ENCODE results near the gene FAXDC2.

The FAXDC2 gene

DNA sequence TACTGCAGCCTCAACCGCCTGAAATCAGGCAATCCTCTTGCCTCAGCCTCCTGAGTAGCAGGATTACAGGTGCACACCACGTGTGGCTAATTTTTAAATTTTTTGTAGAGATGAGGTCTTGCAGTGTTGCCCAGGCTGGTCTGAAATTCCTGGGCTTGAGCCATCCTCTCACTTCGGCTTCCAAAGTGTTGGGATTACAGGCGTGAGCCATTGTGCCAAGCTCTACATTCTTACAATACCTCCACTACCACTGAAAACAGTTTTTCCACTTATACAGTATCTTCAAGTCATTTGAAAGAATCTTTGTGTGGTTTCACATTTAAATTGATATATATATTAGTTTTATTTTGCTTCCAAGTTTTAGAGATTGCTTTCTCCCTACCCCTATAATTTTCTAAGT is 52.6 kb downstream of the FAXDC2 start:
- DNase-seq (ENCODE audit: low read depth in 2 of 2), result no peak

DNA sequence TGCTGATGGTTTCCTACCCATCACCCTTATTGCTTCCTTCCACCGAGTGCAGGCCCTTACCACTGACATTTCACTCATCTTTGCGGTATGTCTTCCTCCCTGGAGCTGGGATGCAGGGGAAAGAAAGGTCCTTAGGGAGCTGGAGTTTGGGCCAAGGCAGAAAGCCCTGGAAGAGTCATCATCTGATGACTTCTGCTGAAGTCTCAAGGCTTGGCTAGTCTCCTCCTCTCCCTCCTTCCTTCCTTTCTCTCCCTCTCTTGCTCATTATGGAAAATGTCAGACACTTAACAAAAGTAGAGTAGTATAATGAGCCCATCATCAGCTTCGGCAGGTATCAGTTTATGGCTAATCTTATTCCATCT is 55.2 kb downstream of the FAXDC2 start:
- no peak for DNase-seq (ENCODE audit: low read depth in 2 of 2)

DNA sequence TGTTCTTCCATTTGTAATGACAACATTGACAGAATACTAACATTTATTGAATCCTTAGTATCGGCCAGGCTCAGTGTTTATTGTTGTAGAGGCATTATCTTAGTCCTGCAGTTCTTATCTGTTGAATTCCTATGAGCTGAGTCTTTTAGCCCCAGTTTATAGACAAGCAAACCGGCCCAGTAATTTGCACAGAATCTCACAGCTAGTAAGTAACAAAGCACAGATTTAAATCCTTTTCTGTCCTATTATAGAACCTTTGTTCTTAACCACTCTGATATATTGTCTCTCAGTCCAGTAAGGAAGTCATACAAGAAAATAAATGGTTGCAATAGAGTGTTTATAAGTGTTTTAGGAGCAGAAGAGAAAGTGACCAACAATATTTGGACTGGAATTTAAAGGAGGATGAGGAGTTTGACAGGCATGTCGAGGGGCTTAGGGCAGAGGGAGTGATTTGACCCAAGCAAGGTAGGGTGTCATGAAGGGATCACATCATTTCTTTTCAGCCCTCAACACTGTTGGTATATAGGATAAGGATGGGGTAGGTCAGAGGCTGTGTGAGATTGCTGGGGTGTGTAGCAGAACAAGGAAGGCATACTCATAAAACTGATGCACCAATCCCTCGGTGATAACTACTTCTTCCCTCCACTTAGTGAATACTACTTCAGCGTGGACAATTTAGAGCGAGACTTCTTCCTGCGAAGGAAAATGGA is 55.7 kb downstream of the FAXDC2 start:
- DNase-seq (ENCODE audit: low read depth in 2 of 2), result no peak

DNA sequence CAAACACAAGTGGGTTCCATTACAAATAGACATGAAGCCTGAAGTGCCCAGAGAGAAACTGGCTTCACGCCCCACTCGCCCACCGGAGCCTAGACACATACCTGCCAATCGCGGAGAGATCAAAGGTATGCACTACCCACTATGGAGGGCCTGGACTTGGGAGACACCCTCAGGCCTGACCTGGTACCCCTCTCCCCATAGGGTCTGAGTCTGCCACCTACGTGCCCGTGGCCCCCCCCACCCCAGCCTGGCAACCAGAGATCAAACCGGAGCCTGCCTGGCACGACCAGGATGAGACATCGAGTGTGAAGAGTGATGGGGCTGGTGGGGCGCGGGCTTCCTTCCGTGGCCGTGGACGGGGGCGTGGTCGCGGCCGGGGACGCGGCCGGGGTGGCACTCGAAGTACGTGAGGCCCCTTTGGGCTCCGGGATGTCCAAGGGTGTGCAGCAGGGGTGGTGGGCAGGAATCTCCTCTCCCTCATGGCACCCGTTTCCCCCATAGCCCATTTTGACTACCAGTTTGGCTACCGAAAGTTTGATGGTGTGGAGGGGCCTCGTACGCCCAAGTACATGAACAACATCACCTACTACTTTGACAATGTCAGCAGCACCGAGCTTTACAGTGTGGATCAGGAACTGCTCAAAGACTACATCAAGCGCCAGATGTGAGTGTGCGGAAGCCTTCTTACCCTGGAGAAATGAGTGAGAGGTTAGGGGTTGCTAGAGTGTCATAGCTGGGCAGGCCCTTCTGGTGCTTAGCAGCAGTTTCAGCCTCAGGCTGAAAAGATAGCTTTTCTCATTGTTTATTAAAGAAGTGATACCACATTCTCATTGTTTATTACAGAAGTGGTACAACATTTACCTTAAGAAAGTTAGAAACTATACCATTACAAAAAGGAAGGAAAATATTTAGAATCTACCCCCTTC is 56.5 kb downstream of the FAXDC2 start:
- no peak for DNase-seq (ENCODE audit: low read depth in 2 of 2)

DNA sequence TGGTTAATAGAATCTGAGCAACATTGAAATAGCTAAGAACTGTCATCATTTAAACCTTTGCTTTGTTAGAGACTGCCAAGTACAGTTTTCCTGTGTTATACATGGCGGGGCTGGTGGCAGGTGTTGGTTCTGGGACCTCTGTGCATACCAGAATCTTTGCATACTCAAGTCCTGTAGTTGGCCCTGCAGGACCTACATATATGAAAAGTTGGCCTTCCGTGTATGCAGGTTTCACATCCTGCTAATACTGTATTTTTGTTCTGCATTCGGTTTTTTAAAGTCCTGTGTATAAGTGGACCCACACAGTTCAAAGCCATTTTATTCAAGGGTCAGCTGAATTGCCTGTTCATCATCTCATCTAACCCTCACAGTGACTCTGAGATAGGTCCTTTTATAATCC is 58.9 kb downstream of the FAXDC2 start:
- DNase-seq (ENCODE audit: low read depth in 2 of 2), result no peak

DNA sequence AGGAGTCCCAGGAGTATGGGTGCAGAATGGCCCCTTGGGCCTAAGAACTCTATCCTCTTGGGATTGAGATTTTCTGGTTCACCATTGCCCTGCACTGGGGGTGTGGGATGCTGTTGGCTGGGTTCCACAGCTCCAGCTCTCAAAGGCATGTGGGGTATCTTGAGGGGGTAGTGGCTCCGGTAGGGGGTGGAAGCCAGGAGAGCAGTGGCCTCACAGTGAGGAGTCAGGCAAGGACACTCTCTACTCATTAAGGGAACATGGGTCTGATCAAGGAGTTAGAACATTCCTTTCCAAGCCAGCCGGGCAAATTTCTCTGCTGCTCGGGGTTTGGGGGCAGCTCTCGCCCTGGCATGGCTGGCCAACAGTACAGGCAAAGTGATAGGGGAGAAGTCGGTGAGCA is 62.2 kb downstream of the FAXDC2 start:
- DNase-seq (ENCODE audit: low read depth in 2 of 2), result no peak

DNA sequence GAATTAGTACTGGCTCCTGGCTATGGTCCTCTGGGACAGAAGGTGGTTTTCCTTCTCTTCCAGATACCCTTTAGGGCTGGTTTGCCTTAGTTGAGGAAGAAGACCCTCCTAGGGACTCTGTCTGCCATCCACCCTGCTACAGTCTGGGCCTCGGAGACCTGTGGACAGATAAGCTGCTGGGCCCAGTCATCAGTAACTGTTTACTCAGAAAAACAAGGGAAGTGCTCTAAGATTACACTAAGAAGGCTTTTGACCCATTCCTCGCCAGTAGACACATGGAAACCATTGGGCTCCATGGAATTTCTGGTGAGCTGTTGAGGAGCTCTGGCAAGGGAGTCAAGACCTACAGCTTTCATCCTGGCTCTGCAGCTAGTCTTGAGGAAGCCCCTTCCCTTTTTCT is 64.0 kb downstream of the FAXDC2 start:
- DNase-seq (ENCODE audit: low read depth in 2 of 2), result no peak

DNA sequence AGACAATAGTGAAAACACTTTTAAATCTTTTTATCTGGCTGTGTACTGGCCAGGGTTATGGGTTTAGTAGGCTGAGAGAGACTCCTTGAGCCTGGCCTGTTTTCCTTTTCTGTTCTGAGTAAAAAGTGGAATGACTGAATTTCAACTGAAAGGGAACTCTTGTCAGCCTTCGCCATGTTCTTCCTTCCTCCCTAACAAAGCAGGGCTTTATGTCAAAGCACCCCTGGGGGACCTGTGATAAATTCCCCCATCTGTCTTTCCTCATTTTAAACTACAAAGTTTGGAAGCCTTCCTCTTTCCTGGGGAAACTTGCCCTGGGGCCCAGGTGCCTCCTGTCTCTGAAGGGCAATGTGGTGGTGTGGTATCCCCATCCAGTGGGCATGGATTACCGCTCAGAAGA is 65.5 kb downstream of the FAXDC2 start:
- DNase-seq (ENCODE audit: low read depth in 2 of 2), result no peak

DNA sequence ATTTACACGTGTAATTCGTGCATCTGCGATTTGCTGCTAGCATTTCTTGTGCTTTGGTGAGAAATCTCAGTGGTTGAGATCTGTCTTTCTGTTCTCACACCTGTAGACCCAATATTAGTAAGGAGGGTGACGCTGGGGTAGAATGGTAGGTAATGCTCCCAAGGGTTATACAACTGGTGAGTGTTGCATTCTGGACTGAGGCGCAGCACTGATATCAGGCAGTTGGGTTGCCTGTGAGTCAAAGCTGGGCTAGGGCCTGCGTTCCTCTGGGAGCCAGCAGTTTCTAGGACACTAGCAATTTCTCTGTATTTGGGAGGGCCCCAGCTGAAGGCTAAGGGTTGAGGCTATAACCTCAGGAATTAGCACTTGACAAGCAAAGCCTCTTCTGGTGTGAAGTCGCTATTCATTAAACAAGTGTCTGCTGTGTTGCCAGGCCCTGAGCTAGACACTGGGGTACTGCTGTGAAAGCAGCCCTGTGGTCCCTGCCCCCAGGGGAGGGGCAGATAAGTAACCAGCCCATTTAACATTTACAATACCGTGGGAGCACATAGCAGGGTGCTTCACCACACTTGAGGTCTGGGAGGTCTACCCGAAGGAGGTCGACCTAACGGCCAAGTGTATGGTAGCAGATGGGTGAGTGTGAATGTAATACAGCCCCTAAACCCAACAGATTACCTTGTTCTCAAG is 66.5 kb downstream of the FAXDC2 start:
- no peak for DNase-seq (ENCODE audit: low read depth in 2 of 2)

DNA sequence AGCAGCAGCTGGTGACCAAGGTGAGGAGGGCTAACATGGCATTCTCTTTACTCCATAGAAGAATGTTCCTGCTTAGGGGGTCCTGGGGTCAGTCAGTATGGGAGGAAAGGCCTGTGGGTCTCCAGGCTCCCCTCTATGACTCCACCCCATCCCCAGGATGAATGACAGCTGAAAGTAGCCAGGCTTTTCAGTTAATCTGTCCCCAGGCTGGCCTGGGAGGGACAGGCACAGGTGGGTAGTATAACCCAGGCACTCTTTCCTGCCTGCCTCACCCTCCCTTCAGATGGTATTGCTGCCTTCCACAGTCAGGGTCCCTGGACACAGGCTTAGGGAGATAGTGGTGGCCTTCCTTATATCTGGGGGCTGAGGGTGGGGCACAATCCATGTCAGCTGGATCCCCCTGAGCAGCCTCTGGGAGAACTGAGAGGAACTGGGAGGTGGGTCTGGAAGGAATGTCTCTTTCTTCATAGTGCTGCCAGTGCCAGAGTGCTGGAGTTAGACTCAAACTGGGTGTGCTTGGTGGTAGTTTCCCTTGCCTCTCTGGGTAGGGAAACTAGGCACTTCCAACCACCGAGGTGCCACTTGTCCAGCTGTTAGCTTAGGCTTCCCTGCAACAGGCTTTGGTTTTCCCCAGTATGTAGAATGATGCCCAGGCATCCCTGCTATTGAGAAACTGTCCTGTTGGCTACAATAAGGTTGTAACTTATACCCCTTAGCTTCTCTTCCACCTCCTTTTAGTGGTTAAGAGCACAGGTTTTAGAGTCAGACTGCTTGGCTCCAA is 67.4 kb downstream of the FAXDC2 start:
- DNase-seq (ENCODE audit: low read depth in 2 of 2), result no peak

DNA sequence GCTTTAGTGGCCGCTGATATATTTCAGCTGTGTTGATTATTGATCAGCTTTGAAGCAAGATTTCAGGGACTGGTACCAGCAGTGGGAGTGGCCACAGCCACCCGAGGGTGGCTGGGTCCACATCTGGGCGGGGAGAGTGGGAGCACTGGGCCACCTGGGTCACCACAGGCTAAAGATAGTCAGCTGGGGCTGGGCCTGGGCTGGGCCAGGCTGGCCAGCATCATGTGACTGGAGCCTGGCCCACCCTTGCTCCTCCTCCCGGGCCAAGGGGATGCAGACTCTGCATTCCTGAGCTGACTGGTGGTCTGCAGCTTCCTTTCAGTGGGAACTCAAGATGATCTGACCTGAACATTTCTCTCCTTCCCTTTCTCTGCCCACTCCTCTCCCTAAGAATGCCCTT is 68.1 kb downstream of the FAXDC2 start:
- DNase-seq (ENCODE audit: low read depth in 2 of 2), result no peak

DNA sequence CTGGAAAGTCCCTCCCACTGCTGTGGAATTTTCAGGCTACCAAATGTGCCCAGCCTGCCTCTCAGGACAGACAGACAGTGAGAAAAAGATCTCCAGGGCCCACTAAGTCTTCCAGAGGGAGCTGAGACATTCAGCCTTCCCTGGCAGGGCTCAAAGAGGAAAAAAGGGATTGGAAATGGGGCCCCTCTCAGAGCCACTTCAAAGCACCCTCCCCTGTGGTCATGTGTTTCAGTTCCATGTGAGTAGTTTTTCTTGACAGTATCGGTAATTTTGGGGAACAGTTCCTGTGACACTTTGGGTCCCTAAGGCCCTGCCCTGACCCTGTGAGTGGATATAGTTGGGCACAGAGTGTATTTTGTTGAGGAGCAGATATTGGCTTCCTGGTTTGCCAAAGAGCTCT is 70.3 kb downstream of the FAXDC2 start:
- DNase-seq (ENCODE audit: low read depth in 2 of 2), result no peak

DNA sequence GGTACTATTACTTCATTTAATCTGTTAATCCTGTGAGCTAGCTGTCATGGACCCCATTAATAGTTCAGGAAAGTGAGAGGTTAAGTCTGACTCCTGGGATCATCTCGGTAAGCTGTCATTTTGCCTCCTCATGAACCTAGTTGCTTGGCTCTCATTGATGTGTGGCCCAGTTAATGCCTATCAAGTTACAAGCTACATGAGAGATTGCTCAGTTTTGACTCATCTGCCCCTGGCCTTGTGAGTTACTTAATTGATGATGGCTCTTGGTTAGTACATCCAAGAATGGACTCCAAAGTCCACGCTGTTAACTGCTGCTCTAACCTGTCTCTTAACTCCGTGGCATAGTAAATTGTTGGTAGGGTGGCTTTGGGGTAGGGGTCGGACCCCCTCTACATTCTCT is 71.3 kb downstream of the FAXDC2 start:
- DNase-seq (ENCODE audit: low read depth in 2 of 2), result no peak

DNA sequence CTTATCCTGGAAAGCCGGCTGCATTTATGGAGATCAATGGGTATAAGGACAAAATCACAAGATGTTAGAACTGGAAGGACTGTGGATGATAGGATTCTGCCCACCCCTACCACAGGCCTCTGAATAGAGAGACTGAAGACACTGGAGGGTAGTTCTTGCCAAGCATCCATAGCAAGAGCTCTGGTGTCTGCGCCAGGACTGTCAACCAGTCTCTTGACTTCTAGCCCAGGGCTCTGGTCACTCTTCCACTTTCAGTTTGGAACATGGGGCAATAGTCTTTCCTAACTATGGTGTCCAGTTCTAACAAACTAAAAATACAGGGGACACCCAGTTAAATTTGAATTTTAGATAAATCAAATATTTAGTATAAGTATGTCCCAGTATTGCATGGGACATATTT is 71.9 kb downstream of the FAXDC2 start:
- no peak for DNase-seq (ENCODE audit: low read depth in 2 of 2)

DNA sequence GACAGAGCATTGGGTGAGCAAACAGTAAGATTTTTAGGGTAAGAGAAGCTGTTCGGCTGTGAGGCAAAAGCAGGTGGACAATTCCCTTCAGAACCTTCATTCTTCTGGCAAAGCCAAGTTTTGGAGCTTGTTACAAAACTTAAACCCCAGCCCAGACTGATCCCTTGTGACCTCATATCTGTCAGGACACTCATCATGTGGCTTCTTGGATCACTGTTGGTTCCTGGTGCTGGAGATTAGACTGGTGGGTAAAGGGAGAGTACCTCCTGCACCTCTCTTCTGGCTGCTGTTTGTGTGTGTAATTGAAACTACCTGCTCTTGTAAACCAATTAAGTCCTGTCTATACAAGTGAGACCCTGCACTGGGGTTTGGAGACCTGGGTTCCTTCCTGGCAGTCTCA is 74.2 kb downstream of the FAXDC2 start:
- DNase-seq (ENCODE audit: low read depth in 2 of 2), result no peak

DNA sequence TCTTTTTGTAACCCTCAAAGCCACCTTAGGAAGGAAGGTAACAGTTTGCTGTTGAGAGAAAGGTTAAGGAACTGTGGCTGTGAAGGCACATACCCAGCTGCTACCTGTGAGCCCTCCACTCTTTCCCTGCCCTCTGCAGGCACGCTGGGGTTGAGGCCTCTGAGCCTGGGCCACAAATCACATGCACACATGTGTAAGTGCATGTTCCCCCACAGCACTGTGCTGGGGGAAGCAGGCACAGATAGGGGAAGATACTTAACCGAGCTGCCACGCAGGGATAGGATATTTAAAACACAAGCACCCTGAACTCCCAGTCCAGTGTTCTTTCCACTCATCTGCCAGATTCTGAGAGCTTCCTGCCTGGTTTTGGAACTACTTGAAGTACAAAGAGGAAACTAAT is 77.1 kb downstream of the FAXDC2 start:
- no peak for DNase-seq (ENCODE audit: low read depth in 2 of 2)

DNA sequence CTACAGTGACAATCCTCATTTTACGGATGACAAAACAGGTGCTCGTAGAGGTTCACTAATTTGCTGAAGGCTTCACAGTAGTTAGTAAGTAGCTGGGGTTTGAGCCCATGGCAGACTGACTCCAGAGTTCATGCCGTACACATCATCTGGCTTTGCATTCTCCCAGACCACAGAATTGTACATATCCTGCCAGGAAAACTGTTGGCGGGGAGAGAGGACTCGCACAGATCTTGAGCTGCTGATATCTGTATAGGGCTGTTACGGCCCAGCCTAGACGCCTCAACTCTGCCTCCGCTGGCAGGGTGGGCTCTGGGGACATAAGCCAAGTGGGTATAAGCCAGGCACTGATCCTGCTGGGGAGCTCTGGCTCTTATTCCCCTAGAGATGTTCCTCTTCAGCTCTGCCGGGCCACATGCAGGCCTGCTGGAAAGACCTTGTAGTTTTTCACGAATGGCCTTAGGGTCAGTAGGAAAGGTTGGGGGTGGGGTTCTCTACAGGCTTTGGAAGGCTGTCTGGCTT is 79.0 kb downstream of the FAXDC2 start:
- no peak for DNase-seq (ENCODE audit: low read depth in 2 of 2)

DNA sequence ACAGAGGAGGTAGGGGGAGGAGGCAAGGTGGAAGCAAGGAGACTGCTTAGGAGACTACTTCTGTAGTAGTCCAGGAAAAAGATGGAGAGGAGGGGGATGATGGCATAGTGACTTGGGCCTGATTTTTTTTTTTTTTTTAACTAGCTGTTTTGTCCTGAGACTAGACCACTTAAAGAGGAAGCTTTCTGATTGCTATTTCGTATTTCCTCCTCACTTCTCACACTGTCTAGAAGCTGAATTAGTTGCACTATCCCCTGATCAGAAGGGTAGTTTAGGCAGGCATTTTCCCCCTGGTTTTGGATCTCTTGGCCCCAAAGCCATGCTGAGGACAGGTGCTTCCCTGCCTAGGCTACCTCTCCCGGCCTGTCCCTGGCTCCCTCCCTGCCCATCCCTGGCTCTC is 80.3 kb downstream of the FAXDC2 start:
- no peak for DNase-seq (ENCODE audit: low read depth in 2 of 2)
